COR-L47 (cell line): ENCODE results near the gene SLC30A9.

Experiments
- DNase-seq: peaks from one replicate; lab custom pipeline; 2025; lab: John Stamatoyannopoulos, UW

Gene SLC30A9

DNA sequence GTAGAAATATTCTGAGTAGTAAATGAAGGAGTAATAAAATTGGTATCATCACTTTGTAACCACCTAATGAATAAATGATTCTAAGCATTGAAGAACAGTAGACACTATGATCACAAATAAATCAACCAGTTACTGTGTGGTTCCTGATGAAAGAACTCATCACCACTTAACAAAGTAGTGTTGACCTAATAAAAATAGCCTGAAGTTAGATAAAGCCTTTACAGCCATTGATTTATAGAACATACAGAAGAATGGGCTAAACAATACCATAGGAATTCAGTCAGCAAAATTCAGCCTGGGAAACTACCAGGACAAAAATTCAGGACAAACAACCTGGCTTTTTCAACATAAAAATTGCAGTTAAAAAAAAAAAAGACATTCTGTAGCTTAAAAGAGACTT is 9.0 kb downstream of the SLC30A9 start:
- DNase-seq: no peak

- no peak for DNase-seq
These were observed 17.9 kb downstream of the SLC30A9 start for GRCh38 chr4:42008011-42008786.

DNA sequence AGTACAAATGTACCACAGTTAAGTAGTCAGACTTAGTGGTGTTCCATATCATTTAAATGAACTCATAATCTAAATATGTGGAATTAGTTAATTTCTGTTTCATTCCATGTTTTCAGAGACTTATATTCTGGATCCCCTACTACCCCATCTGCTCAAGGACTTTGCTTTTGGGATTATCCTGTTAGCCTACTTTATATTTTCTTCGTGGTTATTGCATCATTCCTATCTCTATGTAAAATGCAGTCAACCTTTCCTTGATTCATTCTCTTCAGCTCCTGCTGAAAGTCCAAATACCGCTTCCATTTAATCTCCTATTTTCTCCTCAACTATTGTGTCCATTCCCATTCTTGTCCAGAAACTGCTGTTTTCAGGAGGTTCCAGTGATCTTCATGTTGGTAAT is 25.1 kb downstream of the SLC30A9 start:
- no peak for DNase-seq

DNA sequence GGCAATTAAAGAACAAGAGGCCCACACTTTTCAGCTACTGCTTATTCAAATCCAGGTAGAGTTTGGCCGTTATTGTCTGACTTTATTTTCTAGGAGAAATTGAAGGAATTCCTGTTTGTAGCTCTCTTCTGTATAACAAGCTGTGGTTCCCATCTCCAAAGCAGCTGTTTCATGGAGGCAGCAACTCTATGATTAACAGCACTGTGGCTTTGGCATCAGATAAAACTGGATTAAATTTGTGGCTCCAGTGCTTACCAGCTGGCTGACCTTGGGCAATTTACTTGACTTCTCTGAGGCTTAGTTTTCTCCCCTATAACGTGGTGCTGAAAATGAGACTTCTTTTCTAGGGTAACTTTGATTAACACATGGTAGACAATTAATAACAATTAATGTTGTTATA is 28.1 kb downstream of the SLC30A9 start:
- no peak for DNase-seq

DNA sequence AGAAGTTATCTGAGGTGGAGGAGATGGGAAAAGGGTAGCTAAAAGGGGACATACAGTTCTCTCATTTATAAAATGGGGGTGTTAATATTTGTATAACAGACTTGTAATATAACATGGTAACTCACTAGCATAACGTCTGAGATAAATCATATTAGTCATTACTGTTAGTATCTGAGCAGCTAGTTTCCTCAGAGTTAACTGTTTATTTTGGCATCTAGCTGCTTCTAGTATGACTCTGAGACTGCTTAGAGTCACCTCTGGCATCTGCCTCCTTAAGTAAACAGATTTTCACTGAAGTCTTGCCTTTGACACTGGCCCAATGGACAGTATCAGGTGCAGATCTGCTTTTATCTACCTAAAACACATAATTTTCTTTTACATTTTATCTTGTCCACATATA is 58.1 kb downstream of the SLC30A9 start:
- DNase-seq: no peak

GRCh38 chr4:42050516-42051249 is 60.4 kb downstream of the SLC30A9 start:
- DNase-seq: no peak

DNA sequence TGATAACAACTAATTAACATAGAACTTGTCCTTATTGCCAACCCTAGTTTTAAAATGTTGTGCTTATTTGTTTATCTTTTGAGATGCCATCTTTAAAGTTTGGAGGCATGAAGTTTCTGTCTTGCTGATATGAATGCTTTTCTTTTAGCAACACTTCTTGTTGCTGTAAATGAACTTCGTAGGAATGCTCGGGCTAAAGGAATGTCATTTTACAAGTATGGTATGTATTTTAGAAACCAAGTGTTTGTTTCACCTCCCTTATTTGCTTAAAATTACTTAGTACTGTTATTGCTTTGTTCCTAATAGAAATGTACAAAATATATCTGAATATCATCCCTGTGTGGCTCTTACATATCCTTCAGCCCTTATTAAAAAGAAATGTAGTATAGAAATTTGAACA is 76.1 kb downstream of the SLC30A9 start:
- DNase-seq: no peak

DNA sequence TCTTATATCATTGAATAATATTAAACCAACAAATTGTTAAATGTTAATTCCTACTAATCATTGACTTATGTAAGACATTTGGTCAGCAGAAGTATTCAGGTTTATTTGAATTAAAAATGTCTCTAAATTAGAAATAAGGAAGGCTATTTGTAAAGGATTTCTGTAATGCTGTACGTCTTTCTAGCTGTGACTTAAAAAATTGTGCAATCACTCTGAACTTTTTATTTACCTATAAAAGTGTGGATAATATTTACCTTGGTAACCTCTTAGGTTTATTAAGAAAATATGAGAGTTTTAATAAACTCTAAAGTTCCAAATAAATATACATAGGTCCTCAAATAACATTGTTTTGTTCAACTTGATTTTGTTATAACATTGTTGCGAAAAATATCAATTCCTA is 76.9 kb downstream of the SLC30A9 start:
- no peak for DNase-seq

- DNase-seq: no peak
These were observed 80.1 kb downstream of the SLC30A9 start for GRCh38 chr4:42070463-42070862.

GRCh38 chr4:42074294-42074693 is 84.0 kb downstream of the SLC30A9 start:
- no peak for DNase-seq

DNA sequence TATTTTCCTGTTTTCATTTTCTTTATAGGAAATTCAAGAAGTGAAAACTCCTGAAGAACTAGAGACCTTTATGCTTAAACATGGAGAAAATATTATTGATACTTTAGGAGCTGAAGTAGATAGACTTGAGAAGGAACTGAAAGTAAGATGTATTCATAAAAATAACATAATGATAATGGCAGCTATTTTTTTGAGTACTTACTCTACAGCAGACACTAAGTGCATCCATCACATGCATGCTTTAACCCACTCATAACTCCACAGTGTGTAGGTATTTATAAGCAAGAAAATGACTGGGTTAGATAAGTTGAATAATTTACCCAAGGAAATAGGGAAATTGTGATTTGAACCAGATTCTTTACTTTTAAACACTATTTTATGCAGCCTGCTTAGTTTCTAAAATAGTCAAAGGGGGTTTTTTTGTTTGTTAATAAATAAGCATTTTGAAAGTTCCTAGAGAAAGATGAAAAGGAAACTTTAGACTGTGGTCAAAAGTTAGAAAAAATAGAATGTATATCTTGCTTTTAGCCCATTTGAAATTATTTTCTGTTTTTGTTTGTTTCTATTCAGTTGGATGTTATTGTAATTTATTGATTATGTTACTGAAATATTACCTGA is 88.0 kb downstream of the SLC30A9 start:
- DNase-seq: no peak

DNA sequence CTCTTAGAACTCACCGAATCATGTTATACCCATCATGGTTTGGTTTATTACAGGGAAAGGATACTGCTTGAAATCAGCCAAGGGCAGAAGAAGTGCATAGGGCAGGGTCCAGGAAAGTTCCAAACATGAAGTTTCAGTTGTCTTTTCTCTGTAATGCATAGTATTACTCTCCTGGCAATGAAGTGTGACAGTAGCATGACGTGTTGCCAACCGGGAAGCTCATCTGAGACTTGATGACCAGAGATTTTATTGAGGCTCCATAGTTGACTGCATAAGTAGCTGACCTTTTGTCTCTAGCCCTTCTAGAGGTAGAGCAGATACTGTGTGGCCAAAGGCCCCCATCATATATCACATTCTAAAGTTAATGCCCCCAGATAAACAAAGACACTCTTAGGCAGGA is 90.0 kb downstream of the SLC30A9 start:
- no peak for DNase-seq

- no peak for DNase-seq
These were observed 93.5 kb downstream of the SLC30A9 start for GRCh38 chr4:42083816-42084215.

DNA sequence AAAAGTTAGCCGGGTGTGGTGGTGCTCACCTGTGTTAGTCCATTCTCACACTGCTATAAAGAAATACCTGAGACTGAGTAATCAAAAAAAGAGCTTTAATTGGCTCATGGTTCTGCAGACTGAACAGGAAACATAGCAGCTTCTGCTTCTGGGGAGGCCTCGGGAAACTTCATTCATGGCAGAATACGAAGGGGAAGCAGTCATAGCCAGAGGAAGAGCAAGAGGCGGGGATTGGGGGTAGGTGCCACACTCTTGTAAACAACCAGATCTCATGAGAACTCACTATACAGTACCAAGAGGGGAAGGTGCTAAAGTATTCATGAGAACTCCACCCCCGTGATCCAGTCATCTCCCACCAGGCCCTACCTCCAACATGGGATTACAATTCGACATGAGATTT is 98.1 kb downstream of the SLC30A9 start:
- no peak for DNase-seq

DNA sequence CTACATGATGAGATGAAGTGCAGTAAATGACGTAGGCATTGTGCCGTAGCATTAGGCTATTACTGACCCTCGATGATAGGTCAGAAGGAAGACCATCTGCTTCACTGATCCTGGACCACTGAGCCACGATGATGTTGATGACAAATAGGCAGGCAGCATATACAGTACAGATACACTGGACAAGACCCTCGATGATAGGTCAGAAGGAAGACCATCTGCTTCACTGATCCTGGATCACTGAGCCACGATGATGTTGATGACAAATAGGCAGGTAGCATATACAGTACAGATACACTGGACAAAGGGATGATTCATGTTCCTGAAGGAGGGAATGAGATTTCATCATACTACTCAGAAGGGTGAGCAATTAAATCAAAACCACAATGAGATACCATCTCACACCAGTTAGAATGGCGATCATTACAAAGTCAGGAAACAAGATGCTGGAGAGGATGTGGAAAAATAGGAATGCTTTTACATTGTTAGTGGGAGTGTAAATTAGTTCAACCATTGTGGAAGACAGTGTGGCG is 111.2 kb downstream of the SLC30A9 start:
- no peak for DNase-seq

DNA sequence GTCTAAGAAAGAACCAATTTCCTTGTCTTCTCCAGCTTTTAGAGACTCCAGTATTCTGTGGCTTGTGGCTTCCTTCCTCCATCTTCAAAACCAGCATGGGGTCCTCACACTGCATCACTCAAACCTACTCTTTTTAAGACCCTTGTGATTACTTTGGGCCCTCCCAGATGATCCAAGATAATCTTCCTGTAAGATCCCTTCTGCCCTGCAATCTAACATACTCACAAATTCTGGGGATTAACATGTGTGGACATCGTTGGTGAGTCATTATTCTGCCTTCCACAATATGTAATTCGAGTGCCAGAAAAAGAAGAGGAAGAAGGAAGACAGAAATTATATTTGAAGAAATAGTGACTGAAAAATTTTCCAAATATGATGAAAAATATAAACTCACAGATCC is 114.2 kb downstream of the SLC30A9 start:
- no peak for DNase-seq

GRCh38 chr4:42112846-42113245 is 122.5 kb downstream of the SLC30A9 start:
- DNase-seq: no peak

GRCh38 chr4:42119886-42120285 is 129.6 kb downstream of the SLC30A9 start:
- no peak for DNase-seq

GRCh38 chr4:42122237-42122636 is 131.9 kb downstream of the SLC30A9 start:
- no peak for DNase-seq

DNA sequence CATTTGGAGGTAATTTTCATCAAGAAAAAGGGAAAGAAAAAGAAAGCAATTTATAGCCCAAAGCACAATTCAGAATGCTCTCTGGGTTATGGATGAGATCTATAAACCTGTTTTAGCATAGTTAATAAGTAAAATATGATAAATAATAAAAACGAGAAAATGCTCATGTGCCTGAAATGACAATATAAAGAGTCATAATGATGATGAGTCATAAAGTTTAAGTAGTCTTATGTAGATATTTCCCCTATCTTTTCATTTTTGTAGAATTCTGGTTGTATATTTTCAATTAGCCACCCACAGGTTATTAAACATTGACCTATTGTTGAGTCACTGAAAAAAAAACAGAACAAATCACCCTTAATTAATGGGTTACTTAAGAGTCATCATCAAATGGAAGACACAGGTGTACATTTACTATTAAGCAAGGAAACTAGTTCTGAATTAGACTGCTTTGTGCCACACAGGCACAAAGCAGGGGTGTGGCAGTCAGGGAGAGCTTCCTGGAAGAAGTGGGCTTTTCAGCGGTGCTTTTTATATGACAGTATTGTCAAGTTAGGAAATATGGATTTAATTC is 132.8 kb downstream of the SLC30A9 start:
- no peak for DNase-seq

- DNase-seq: no peak
These were observed 141.8 kb downstream of the SLC30A9 start for GRCh38 chr4:42132099-42132498.

DNA sequence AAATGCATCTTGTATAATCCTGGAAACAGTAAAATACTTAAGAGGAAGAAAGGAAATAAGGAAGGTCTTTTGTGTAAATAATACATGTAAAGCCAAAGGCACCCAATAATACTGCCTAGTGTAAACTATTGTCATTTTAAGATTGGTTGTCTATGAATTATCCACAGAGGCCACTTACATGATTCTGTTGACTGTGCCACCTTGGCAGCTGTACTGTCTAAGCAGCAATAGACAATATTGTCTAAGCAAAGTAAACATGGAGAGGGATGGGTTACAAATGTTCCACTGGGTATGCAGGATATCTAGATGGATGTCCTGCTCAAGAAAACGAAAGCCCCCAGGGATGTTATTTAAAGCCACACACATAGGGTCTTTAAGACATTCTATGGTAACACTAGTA is 142.7 kb downstream of the SLC30A9 start:
- no peak for DNase-seq

GRCh38 chr4:42136371-42136770 is 146.0 kb downstream of the SLC30A9 start:
- DNase-seq: no peak
